Germinal center (tissue), 1 donor: ENCODE measurements around the gene LCLAT1.

ENCODE experiments used
- DNase-seq: peaks from one replicate; pipeline ENCODE4 v3.0.0; 2012; ENCODE audit warnings: mixed read lengths, low spot score

Gene LCLAT1

DNA sequence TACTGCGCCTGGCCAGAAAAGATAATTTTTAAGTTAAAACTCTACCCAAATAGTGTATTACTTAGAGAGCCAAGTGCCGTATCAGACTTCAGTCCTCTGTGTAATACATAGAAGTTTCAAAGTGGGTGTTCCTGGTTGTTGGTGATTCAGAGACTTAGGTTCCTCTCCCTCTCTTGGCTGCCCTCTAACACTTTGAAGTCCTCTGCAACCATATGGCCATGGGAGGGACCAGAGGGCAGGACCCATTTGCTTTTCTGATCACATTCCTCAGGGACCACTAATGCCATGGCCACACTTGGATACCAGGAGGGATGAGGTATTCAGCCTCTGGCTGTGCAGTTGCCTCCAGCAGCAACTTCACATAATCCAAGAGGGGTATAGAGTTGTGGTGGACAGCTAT, 228.7 kb downstream of the LCLAT1 start:
- no peak for DNase-seq

DNA sequence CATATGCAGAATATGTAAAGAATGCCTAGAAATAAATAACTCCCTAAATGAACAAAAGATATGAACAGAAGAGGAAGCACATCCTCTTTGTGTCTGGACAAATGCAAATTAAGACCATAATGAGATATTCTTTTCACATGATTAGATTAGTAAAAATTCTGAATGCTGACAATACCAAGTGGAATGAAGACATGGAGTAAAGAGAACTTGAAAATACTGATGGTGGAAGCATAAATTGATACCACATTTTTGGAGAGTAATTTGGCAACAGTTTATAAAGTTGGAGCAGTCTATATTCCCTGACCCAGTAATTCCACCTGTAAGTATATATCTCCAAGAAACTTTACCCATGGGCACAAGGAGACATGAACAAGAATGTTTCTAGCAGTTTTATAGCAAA, 230.2 kb downstream of the LCLAT1 start:
- DNase-seq = no peak

DNA sequence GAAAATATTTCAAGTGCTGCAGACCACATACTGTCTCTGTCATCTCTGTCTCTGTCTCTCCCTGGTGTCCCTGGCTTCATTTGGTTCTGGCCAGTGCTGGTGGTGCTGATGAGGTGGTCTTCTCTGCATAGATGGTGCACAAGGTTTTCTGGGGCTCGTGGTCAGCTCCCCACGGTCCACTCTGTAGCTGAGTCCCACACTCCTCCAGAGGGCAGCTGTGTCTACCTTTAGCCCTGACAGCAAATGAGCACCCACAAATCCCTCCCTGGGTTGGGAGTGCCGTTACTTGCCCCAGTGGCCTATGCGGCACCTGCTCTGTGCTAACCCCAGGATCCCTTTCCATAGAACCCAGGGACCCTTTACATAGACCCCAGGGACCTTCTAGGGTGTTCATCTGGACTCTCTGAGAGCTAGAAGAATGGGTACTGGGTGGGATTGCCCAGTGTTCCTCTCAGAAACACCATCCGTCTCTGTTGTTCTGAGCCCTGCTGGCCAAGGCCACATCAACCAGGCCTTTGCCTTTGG, 230.9 kb downstream of the LCLAT1 start:
- no peak for DNase-seq

DNA sequence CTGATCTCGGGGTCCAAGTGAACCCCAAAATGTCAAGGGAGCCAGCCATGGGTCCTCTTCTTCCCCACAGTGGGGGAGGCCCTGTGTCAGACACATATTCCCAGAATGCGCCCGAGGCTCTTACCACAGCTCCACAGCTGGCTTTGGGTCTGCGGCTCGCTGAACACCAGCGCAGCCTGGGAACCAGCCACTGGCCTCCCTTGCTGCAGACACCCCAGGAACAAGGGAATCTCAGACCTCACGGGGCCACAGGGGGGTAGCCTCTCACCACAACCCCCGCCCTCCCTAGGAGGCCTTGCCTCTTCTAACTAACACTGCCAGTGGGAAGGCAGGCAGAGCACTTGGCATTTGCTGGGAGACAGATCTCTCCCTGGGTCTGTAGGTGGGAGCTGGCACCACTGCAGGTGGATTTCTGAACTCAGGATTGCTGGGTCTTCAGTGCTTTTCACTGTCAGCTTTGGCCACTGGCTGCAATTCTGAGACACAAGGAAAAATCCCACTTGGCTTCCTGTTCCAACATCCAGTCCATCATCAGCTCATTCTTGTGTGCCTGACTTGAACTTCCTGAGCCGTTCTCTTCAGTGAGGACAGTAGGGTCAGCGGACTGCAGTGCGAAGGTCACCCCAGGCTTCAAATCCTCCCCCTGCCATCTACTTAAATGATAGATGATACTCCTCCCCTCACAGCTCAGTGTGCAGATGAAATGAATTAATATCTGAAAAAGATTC, 231.5 kb downstream of the LCLAT1 start:
- no peak for DNase-seq

DNA sequence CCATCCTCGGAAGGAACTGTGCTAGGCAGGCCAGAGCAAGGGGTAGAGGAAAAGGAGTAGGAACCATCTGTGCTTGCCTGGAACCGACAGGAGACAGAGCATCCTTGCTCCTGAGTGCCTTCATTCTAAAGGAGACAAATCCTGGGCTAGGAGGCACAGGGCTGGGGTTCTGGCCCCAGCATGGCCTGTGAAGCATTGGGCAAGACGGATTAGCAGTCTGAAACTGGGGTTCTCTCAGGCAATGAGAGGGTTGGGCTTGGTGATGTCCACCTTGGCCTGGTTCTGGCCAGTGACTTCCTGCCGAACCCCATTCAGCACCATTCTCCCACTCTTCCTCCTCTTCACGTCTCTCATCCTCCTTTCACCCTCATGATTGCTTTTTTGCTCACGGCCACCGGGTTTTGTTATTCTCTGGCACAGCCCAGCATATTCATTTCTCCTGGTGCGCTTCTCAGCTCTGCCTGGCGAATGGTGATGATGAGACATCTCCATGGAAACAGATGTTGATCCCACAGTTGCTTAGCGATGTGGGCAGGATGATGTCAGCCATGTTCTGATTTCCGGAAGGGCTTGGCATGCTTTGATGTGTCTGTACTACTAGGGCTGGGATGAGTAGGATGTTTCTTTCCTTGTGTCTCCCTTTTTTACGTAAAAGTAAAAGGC, 232.5 kb downstream of the LCLAT1 start:
- no peak for DNase-seq

DNA sequence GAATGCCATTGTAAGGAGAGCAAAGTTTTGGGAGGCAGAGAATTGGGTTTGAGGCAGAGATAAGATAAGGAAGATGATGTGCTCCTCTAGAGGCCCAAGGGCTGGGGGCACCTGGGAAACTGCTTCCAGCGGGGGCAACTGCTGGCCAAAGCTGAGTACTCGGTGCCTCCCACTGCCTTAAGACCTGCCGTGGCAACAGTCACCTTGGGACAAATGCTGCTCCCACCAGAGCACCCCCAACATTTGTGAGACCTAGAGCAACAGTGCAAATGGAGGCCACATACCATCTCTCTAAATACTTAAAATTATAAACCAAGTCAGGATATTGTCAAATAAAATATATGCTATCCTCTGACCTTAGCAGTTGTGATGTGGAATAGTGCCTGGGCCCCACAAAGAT, 233.1 kb downstream of the LCLAT1 start:
- no peak for DNase-seq

DNA sequence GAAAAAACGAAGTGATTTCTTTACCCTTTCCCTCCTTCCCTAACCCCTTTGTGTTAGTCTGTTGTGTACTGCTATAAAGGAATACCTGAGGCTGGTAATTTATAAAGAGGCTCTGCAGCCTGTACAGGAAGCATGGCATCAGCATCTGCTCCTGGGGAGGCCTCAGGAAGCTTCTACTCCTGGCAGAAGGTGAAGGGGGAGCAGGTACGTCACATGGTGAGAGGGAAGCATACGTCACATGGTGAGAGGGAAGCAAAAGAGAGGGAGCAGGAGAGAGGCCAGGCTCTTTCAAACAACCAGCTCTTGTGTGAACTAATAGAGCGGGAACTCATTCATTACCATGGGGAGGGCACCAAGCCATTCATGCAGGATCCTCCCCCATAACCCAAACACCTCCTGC, 234.0 kb downstream of the LCLAT1 start:
- no peak for DNase-seq

DNA sequence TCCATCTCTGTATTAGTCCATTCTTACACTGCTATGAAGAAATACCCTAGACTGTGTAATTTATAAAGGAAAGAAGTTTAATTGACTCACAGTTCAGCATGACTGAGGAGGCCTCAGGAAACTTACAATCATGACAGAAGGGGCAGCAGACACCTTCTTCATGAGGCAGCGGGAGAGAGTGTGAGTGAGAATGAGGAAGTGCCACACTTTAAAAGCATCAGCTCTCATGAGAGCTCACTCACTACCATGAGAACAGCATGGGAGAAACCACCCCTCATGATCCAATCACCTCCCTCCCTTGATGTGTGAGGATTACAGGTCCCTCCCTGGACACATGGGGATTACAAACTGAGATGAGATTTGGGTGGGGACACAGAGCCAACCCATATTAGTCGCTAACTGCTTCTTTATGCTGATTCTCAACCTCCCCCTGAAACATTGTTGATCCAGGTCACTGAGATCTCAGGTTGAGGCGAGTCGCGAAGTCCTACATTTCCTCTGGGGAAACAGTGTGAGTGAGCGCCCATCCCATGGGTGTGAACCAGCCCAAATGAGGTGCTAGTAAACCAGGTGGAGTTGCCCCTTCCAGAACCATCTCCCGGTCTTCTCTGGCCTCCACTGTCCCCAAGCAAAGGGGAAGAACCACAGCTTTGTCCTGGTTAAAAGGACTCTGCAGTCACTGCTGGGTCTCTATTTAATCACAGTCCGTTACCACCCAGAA, 236.3 kb downstream of the LCLAT1 start:
- DNase-seq = no peak

DNA sequence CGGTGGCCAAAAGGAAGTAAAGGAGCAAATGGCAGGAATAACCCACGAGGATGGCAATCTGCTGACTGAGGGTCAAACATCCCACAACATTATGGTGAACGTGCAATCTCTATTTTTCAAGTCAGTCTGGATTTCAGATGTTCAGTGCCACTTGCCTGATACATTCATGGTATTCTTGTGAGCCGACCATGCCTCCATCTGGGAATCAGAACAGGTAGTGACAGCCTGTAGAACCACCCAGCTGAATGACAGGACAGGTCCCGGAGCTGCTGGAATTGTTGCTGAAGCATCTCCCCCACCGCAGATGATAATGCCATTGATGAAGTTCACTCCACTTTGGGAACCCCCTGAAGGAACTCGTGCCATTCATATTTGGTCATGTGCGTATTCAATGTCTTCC, 237.0 kb downstream of the LCLAT1 start:
- no peak for DNase-seq

DNA sequence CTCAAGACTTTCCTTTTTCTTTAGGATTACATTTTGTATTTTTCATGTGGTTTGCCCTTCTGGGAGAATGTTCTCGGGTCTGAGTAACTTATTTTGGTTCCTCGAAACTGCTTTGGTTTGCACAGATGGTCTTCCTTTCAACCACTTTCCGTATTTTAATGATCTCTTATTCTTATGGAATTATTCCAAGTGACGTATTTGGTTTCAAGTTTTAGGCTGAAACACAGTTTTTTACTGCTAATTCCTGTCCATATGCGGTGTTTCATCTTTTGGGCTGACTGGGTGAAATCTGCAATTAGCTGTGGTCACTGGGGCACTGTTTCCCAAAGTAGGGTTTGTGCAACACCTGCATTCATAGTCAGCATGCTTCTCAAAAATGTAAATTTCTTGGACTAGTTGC, 237.5 kb downstream of the LCLAT1 start:
- no peak for DNase-seq

DNA sequence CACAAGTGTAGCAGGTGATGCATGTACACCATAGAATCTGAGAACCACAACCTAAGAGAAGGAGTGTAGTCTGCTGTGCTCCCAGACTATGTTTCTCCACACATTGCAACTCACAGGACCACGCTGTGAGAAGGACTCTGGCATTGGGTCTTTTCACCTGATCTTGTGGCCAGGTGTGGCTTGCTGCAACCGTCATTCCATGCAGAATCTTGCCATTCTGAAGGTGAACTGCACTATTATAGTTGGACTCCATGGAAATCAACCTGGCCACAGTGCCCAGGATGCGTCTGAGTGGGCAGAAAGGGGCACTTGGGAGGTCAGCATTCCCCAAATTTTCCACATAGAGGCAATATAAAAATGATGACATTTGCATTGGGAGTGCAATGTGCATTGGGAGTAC, 237.9 kb downstream of the LCLAT1 start:
- no peak for DNase-seq

DNA sequence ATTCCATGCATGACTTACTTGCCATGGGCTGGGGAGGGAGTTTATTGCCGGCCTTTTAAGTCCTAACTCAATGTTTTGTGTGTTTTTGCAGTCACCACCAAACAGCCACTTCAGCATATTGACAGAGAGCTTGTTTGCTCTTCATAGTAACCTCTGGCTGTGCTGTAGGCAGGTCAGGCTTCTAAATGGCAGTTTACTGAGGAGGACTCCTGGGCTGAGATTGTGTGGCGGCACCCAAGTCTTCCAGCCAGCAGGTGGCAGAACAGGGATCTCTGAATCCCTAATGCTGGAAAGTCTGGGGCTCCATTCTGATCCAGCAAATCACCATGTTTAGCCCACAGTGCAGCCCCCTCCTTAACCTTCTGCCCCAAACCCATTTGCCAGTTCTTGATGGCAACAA, 239.0 kb downstream of the LCLAT1 start:
- DNase-seq = no peak

DNA sequence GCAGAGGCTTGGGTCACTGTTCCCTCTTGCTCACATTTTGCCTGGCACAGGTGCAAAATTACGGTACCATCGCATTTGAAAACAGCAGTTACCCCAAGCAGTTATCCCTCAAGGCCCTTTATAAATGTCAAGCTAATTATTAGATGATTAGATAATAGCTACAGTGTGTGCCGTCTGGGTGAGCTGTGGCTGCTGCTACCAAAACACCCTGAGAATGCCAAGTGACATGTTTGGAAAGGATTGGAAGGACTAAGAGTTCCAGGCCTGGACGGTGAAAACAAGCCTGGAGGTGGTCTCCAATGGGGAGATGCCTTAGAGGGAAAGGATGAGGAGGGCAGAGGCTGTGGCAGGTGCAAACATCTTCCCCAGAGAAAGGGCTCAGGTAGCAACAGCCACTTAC, 239.6 kb downstream of the LCLAT1 start:
- DNase-seq = no peak

DNA sequence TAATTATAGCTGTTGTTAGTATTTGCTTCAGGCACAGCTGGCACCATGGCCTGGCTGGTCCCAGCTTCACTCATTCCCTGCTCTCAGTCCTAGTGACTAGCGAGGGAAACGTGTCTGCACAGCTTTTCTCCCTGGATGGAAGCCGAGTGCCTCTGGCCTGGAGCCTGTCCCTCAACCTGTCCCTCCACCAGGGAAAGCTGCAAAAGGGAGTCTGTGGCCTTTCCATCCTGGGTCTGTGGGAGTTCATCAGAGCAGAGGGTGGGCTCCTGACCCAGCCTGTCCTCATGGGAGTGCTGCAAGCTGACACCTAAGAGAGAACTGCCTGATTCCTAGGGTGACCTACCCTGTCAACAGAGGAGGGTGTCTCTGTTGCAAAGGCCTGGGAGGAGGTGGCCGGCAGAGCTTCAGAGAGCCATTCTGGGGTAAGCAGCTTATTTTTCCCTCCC, 241.9 kb downstream of the LCLAT1 start:
- DNase-seq = no peak

DNA sequence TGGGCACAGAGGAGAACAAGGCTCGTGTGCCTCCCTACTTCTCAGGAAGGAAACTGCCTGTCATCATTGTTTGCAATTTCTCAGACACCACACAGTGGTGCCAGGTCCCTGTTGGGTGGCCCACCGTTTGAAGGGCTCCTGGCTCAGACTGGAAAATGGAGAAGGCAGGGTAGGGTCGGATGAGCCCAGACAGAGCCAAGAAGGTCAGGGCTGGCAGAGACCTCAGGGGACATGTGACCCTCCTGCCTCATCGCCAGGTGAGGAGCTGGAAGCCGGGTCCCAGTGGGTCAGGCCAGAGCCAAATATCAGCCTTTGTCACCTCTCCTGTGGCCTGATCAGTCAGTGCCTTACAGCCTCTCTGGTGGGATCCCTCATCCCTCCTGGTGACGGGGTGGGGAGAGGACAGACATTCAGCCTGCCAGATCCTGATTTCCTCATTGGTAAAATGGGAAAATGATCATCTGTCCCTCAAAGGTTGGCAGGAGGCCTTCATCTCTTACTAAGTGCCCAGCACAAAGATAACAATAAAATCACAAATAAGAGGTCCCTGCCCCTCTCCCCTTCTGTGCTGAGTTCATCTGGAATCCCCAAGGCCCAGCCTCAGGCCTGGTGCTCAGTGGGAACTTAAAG, 242.6 kb downstream of the LCLAT1 start:
- DNase-seq = no peak

DNA sequence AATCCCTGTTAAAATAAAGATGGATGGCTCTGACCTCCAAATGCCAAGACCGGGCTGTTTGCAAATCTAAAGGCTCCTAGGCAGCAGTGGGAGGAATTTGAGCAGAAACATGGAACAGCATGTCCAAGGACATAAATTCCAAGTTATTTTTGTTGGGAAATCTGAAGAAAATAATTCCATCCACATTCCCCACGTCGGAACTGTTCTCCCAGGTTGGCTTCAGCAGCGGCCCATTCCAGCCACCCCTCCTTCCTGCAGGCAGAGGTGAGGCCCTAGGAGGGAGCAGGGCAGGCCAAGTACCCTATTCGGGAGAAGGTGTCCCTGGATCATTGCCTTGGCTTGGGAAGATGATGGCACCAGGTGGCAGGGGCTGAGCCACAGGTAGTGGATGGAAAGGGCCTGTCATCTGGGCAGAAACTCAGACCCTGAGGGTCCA, 243.1 kb downstream of the LCLAT1 start:
- DNase-seq = no peak

DNA sequence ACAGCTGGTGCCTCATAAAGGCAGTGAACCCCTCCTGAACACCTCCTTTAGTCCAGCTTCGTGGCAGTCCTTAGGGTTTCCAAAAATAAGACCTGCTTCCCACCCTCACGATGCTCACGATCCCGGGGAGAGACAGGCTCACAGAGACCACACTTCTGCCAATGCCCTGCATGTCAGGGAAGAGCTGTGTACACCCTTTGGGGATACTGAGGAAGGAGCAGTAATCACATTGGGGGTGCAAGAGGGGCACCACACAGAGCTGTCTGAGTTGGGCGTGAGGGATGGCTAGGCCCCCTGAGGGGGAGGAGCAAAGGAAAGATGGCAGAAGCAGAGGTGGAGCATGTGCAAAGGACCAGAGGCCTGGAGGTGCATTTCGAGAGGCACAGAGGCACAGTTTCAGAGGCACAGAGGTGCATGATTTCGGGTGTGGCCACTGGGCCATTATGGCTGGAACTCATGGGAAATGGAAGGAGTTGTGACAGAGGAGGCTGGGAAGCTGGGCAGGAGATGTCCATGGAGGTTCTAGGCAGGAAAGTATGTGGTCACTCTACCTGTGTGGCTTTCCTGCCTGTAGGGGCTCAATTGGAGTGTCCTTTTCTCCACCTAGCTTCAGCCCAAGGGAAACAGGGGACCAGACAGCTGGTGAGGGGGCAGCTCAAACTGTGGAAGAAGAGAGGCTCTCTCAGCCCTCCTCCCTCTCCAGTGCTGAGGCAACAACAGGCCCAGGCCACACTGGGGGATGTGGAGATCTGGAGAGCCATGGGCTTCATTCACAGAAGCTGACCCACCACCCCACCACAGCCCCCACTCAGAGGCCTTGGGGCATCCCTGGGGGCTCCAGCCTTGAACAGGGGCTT, 244.3 kb downstream of the LCLAT1 start:
- DNase-seq = no peak

DNA sequence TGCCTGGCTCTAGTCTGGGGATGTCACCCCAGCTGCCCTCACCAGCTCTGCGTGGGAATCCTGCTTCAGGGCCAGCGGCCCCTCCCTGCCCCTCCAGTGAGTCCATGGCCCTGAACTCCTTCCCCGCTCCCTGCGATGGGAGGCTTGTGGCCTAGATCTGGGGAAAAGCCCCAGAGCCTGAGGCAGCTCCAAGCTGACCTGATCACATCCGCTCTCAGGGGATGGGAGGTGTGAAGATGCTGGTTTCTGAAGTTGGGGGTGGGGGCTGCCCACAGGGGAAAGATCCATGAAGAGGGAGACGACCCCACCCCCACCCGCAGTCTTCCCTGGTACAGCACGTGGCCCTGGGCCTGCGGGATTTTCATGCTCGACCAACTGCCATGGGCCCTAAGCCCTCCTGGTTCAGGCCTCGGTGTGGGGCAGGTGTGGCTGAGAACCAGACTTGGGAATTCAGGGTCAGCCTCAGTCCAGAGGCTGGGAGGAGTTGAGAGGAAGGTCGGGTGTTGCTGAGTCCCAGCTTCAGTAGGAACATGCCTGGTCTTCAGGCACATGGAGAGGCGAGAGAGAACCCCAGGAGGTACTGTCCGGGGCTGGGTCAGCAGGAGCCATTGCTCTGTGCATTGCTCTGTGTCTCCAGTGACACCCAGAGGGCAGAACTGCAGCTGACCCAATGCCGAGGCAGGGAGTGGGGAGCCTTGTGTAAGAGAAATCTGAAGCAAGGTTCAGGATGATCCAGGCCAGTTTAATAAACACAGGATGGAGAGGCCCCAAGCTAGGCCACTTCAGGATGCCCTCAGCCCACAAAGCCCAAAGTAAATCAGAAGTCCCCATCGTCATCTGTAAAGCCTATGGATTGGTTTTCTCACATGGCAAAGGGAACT, 245.1 kb downstream of the LCLAT1 start:
- DNase-seq = no peak

DNA sequence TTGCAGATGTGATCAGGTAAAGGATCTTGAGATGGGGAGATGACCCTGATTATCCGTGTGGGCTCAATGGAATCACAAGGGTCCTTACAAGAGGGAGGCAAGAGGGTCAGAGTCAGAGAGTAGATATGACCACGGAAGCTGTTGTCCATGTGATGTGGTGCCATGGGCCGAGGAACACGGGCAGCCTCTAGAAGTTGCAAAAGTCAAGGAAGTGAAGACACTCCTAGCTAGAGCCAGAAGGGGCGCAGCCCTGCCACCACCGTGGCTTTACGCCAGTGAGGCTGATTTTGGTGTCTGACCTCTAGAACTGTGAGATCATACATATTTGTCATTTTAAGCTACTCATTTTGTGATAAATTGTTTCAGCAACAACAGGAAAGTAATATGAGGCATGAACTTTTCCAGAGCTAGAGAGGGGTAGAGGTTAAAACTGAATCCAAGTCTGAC, 245.8 kb downstream of the LCLAT1 start:
- no peak for DNase-seq
